ENCODE data around the gene UQCC5. TPM values are rescaled to one million over a fixed set of nuclear protein-coding genes. Genes with fewer than 3 reads are reported as not detected.

The UQCC5 gene
- polyA plus RNA-seq, 1 donor from 2014 or later = 20.5 TPM

GRCh38 chr3:52506266-52506966 is 30.0 kb upstream of the UQCC5 start:
- no peak overlapping the region for H2AFZ ChIP-seq (ENCODE audit: low read depth, low read length)
- no peak overlapping the region for H3K4me3 ChIP-seq (ENCODE audit: low read length)
- H3F3A ChIP-seq (ENCODE audit: insufficient read depth, low read length, poor library complexity, severe bottlenecking) = no peaks in the 10 kb centered on the region
- H3K27ac ChIP-seq (ENCODE audit: low read length) = no peak overlapping the region
- TF ChIP-seq TAF1 (IDR thresholded peaks at IDR 0.05; ENCODE audit: low read depth) (no peak), REST (IDR thresholded peaks at IDR 0.05; ENCODE audit: borderline replicate concordance) (no peak), EZH2 (IDR thresholded peaks at IDR 0.05; ENCODE audit: borderline replicate concordance, insufficient read depth, low read length, poor library complexity, severe bottlenecking) (no peak), EP300 (conservative IDR thresholded peaks at IDR 0.05; ENCODE audit: poor library complexity, severe bottlenecking) (no peak), CTCF (IDR thresholded peaks at IDR 0.05; ENCODE audit: poor library complexity, severe bottlenecking) (no peak), SMC3 (conservative IDR thresholded peaks at IDR 0.05; ENCODE audit: poor library complexity) (no peak), POLR2AphosphoS5 (IDR thresholded peaks at IDR 0.05) (no peak), RAD21 (conservative IDR thresholded peaks at IDR 0.05) (no peak), MXI1 (conservative IDR thresholded peaks at IDR 0.05; ENCODE audit: poor library complexity, severe bottlenecking) (no peak)
- H3K79me2 ChIP-seq (replicated peaks; ENCODE audit: insufficient read depth, low read length) = no peaks in the 10 kb centered on the region
- H3K9me3 ChIP-seq (ENCODE audit: low read length) = no peaks in the 10 kb centered on the region
- no peak overlapping the region for H3K9ac ChIP-seq (ENCODE audit: low read length)
- H3K27me3 ChIP-seq (ENCODE audit: insufficient read depth, low read depth, low read length) = no peaks in the 10 kb centered on the region
- H3K4me2 ChIP-seq (ENCODE audit: low read length) = no peak overlapping the region
- H3K9me2 ChIP-seq (ENCODE audit: insufficient read depth, low read length) = no peaks in the 10 kb centered on the region
- H4K20me1 ChIP-seq (ENCODE audit: insufficient read depth) = no peaks in the 10 kb centered on the region
- H3K36me3 ChIP-seq (ENCODE audit: insufficient read depth, low read length) = no peaks in the 10 kb centered on the region

- no peaks in the 10 kb centered on the region for H3K36me3 ChIP-seq (ENCODE audit: insufficient read depth, low read length)
- H3K4me3 ChIP-seq (ENCODE audit: low read length) = no peak overlapping the region
- H3F3A ChIP-seq (ENCODE audit: insufficient read depth, low read length, poor library complexity, severe bottlenecking) = no peaks in the 10 kb centered on the region
- no peak overlapping the region for H2AFZ ChIP-seq (ENCODE audit: low read depth, low read length)
- H3K4me2 ChIP-seq (ENCODE audit: low read length) = no peak overlapping the region
- no peaks in the 10 kb centered on the region for H3K9me2 ChIP-seq (ENCODE audit: insufficient read depth, low read length)
- TF ChIP-seq EP300 (conservative IDR thresholded peaks at IDR 0.05; ENCODE audit: poor library complexity, severe bottlenecking) (no peak), POLR2AphosphoS5 (IDR thresholded peaks at IDR 0.05) (no peak), SMC3 (conservative IDR thresholded peaks at IDR 0.05; ENCODE audit: poor library complexity) (no peak), MXI1 (conservative IDR thresholded peaks at IDR 0.05; ENCODE audit: poor library complexity, severe bottlenecking) (no peak), TAF1 (IDR thresholded peaks at IDR 0.05; ENCODE audit: low read depth) (no peak), REST (IDR thresholded peaks at IDR 0.05; ENCODE audit: borderline replicate concordance) (no peak), EZH2 (IDR thresholded peaks at IDR 0.05; ENCODE audit: borderline replicate concordance, insufficient read depth, low read length, poor library complexity, severe bottlenecking) (no peak), RAD21 (conservative IDR thresholded peaks at IDR 0.05) (no peak), CTCF (IDR thresholded peaks at IDR 0.05; ENCODE audit: poor library complexity, severe bottlenecking) (no peak)
- no peak overlapping the region for H3K27ac ChIP-seq (ENCODE audit: low read length)
- H3K79me2 ChIP-seq (replicated peaks; ENCODE audit: insufficient read depth, low read length) = no peaks in the 10 kb centered on the region
- H3K9ac ChIP-seq (ENCODE audit: low read length) = no peak overlapping the region
- no peaks in the 10 kb centered on the region for H3K27me3 ChIP-seq (ENCODE audit: insufficient read depth, low read depth, low read length)
- no peaks in the 10 kb centered on the region for H3K9me3 ChIP-seq (ENCODE audit: low read length)
- no peaks in the 10 kb centered on the region for H4K20me1 ChIP-seq (ENCODE audit: insufficient read depth)
Observed at GRCh38 chr3:52507359-52507758, 29.0 kb upstream of the UQCC5 start.
